ENCODE data around the gene TEAD1.
A peak's percentile ranks its signal among the peaks of the same experiment; 100 is the strongest.

Gene TEAD1

GRCh38 chr11:12865863-12866595 is 191.8 kb downstream of the TEAD1 start:
- TF ChIP-seq, protein P1, sequence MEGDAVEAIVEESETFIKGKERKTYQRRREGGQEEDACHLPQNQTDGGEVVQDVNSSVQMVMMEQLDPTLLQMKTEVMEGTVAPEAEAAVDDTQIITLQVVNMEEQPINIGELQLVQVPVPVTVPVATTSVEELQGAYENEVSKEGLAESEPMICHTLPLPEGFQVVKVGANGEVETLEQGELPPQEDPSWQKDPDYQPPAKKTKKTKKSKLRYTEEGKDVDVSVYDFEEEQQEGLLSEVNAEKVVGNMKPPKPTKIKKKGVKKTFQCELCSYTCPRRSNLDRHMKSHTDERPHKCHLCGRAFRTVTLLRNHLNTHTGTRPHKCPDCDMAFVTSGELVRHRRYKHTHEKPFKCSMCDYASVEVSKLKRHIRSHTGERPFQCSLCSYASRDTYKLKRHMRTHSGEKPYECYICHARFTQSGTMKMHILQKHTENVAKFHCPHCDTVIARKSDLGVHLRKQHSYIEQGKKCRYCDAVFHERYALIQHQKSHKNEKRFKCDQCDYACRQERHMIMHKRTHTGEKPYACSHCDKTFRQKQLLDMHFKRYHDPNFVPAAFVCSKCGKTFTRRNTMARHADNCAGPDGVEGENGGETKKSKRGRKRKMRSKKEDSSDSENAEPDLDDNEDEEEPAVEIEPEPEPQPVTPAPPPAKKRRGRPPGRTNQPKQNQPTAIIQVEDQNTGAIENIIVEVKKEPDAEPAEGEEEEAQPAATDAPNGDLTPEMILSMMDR (IDR thresholded peaks at IDR 0.05; ENCODE audit: control insufficient read depth, insufficient read depth, low read depth, low read length, missing control alignments) = no peak
- H3K4me3 ChIP-seq (ENCODE audit: control insufficient read depth, low read depth, low read length) = no peak overlapping the region
- no peak for DNase-seq (ENCODE audit: low read depth)

DNA sequence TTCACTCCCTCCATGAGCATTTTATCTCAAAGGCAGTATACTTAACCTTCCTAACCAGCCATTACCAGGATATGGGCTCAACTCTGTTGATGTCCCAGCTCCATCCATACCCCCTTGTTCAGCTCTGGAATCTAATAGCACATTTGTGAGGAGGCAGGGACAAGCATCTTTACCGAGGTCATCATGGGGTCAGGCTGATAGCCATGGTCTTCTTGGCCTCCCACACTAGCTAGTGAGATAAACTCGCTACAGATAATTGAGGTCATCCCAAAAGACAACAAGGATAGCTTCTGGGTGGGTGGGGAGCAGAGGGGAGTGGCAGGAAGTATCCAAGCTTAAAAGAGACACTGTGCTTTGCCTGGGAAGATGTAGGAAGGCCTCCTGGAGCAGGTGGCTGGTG is 193.3 kb downstream of the TEAD1 start:
- no peak for DNase-seq (ENCODE audit: low read depth)
- TF ChIP-seq, protein P1 (IDR thresholded peaks at IDR 0.05; ENCODE audit: control insufficient read depth, insufficient read depth, low read depth, low read length, missing control alignments) = no peak
- H3K4me3 ChIP-seq (ENCODE audit: control insufficient read depth, low read depth, low read length) = no peak overlapping the region

- H3K4me3 ChIP-seq (ENCODE audit: control insufficient read depth, low read depth, low read length) = no peak overlapping the region
- TF ChIP-seq, protein P1 (IDR thresholded peaks at IDR 0.05; ENCODE audit: control insufficient read depth, insufficient read depth, low read depth, low read length, missing control alignments) = peak; percentile 42
- DNase-seq (ENCODE audit: low read depth) = no peak
These were observed 194.3 kb downstream of the TEAD1 start for GRCh38 chr11:12868315-12869073.

- no peak overlapping the region for H3K4me3 ChIP-seq (ENCODE audit: control insufficient read depth, low read depth, low read length)
- TF ChIP-seq, protein P1 (IDR thresholded peaks at IDR 0.05; ENCODE audit: control insufficient read depth, insufficient read depth, low read depth, low read length, missing control alignments) = no peak
- no peak for DNase-seq (ENCODE audit: low read depth)
These were observed 197.0 kb downstream of the TEAD1 start for GRCh38 chr11:12871241-12871640.

DNA sequence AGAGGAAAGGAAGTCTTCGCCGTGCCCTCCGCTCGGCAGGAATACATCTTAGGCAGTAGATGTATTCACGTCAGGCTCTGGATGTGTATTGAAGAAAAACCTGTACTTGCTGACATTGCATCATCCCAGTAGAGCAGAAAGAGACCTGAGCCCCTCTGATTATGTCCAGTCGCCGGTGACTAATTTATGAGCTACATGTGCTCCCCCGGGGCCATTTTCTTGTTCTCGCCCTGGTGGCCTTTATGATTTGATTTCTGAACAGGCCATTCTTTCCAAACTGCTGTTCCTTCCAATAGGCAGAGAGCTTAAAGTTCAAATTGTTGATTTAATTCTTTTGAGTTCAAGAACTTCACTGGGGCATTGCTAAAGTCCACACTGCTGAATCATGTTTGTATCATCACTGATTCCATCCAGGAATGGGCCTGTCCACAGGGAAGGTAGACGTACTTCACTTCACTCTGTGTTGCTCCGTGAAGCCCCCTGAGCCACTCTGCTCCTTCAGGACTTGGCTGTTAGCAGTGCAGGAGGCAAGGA is 197.6 kb downstream of the TEAD1 start:
- TF ChIP-seq, protein P1 (IDR thresholded peaks at IDR 0.05; ENCODE audit: control insufficient read depth, insufficient read depth, low read depth, low read length, missing control alignments) = no peak
- DNase-seq (ENCODE audit: low read depth) = no peak
- no peak overlapping the region for H3K4me3 ChIP-seq (ENCODE audit: control insufficient read depth, low read depth, low read length)

- no peak for DNase-seq (ENCODE audit: low read depth)
- TF ChIP-seq, protein P1 (IDR thresholded peaks at IDR 0.05; ENCODE audit: control insufficient read depth, insufficient read depth, low read depth, low read length, missing control alignments) = no peak
These were observed 202.1 kb downstream of the TEAD1 start for GRCh38 chr11:12876340-12876739.

More at GRCh38 chr11:12876340-12876739, 202.1 kb downstream of the TEAD1 start:
- no peak overlapping the region for H3K4me3 ChIP-seq (ENCODE audit: control insufficient read depth, low read depth, low read length)
